ENCODE results near the gene TSPAN6.

- TF ChIP-seq MYC (IDR thresholded peaks at IDR 0.05; ENCODE audit: low read depth, low read length) (no peak), CTCF (IDR thresholded peaks at IDR 0.05; ENCODE audit: extremely low read depth in 1 of 2, insufficient read depth in 1 of 2, low read depth in 1 of 2, low read length in 2 of 2) (no peak), POLR2A (IDR thresholded peaks at IDR 0.05; ENCODE audit: low read depth, low read length) (no peak), FOS (IDR thresholded peaks at IDR 0.05; ENCODE audit: borderline replicate concordance, insufficient read depth, low read length) (no peak)
Observed at GRCh38 chrX:100591256-100592051, 45.2 kb downstream of the TSPAN6 start.

Measured in endothelial cell of umbilical vein (primary cell).